HG02970 (cell line): ENCODE results near the gene CHRNA4.

Source experiments
- ATAC-seq: cut with Tn5 transposase; IDR thresholded peaks from one replicate; pipeline ENCODE4 v1.9.1; 2021; ENCODE audit warnings: mild to moderate bottlenecking, moderate library complexity, moderate number of reproducible peaks; ENCODE audit not compliant: unreplicated experiment, low FRiP score

CHRNA4 gene

DNA sequence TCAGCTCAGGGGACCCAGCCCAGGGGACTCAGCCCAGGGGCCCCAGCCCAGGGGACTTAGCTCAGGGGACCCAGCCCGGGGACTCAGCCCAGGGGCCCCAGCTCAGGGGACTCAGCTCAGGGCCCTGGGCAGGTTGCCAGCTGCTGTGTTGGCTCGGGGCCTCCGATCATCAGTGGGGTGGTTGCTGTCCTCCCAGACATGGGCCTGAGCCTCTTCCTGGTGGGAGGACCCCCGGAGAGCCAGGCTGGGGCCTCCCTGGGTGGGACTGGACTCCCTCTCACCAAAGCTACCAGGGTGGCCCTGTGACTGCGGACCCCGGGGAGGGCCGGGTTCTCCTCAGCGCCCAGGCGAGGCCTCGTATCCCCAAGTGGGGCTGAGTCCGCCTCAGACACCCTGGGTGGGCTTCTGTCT lies 63.8 kb downstream of the CHRNA4 start:
- no peak for ATAC-seq

GRCh38 chr20:63296531-63297299 lies 64.4 kb downstream of the CHRNA4 start:
- no peak for ATAC-seq

- no peak for ATAC-seq
These were observed 65.3 kb downstream of the CHRNA4 start for GRCh38 chr20:63295846-63296245.

DNA sequence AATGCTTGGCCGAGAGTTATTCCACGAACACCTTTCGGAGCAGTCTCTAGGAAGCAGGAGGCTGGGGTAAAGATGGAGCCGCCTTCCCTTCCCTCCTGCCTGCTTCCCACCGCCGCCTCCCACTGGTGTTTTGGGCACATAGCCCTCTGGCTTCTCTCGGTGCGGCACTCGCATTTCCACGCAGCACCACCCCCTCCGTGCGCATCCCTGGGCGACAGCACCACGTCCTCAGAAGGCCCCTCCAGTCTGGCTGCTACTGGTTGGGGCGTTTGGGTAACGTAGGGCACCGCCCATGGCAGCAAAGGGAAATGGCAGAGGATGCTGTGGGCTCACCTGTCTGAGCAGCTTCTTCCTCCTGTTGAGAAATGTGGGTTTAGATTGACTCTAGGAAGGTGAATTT lies 65.7 kb downstream of the CHRNA4 start:
- no peak for ATAC-seq

DNA sequence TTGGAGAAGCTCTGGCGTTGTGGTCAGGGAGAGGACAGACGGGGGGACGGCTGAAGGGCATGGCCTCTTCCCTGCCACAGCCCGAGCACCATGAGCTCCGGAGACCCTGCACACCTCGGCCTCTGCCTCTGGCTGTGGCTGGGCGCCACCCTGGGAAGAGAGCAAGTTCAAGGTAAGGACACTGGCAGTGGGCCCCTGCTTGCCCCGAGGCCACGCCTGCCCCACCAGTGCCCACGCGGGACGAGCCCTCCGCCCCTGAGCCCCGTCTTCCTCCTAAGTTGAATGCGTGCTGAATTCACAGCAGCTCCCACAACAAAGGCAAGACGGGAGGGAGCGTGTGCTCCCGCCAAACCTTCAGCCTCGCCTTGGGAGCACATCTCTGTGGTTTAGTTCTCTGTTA lies 66.1 kb downstream of the CHRNA4 start:
- no peak for ATAC-seq

DNA sequence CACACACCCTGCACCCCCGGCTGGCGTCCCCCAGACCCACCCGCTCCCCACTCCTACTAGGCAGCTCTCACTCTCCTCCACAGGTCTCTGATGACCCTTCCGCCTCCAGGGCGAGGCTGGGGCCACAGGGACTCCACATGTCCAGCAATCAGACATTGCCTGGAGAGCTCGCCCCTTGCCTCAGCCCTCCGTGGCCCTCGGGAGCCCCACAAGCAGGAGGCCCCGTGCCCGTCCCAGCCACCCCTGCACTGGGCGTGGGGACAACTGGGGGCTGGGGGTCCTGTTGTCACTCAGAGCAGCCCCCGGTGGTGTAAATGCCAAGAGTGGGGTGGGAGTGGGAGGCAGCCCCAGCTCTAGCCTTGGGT lies 66.6 kb downstream of the CHRNA4 start:
- ATAC-seq, result no peak

DNA sequence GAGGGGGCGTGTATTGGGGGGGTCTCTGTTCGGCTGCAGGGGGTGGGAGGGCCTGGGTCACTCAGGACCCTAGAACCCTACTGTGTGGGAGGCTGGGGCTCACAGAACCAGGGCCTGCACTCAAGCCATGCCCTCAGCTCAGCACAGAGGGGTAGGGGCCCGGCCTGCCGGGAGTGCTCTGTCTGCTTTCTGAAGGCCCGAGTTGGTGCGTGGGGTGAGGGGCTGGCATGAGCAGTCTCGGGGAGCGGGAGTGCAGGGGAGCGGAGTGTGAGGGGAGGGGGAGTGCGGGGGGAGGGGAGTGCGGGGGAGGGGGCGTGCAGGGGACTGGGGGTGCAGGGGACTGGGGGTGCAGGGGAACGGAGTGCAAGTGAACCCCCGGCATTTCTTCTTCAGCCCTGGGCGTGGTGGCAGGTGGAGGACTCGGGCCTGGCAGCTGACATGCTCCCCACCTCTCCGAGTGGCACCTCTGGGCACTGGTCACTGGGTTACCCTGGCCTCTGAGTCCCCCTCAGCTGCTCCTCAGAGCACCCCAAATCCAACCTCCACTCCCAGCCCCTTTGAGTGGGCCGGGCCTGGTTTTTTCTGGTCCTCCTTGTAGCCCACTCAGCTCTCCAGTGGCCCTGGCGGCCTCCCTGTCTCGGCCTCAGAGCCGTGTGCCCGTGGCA lies 67.1 kb downstream of the CHRNA4 start:
- no peak for ATAC-seq

DNA sequence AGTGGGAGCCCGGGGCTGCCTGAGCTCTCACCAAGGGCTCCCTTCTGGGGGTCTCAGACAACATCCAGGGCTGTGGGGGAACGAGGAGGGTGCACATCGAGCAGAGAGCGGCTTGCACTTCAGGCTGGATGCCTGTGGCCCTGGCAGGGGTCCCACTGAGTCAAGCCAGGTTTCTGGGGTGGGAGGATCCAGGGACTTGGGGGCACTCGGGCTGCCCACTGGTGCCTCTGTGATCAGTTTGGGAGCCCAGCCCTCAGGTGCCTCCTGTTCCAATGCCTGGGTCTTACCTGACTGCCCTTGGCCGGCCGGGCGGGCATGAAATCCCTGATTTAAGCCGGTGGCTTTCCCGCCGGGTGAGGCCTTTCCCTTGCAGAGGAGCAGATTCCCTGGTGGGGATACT lies 67.7 kb downstream of the CHRNA4 start:
- no peak for ATAC-seq
